ENCODE results near the gene GUCA1C.

GUCA1C gene

GRCh38 chr3:108887777-108888176, 65.9 kb downstream of the GUCA1C start:
- no peak for TF ChIP-seq CTCF (IDR thresholded peaks at IDR 0.05; ENCODE audit: insufficient read depth, missing control alignments)
- DNase-seq (ENCODE audit: insufficient read length, low spot score) = no peak
- no peak for FAIRE-seq

DNA sequence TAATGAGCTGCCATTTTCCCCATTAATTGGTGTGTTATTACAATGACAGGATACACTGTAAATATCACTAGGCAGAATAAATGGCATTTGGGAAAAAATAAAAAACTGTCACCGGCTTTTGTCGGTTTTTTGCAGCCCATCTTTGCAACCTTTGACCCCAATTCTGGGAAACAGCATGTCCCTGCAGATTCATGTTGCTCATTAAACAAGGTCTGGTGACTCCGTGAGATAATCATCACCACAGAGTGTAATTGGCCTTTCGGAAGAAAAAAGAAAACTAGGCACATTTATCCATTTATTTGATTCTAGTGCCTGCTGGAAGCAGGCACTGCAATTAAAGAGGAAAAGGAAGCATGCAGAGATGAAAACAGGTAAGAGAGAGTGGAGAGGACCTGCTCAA, 66.6 kb downstream of the GUCA1C start:
- TF ChIP-seq CTCF (IDR thresholded peaks at IDR 0.05; ENCODE audit: insufficient read depth, missing control alignments) = no peak
- no peak for DNase-seq (ENCODE audit: insufficient read length, low spot score)
- FAIRE-seq = no peak

DNA sequence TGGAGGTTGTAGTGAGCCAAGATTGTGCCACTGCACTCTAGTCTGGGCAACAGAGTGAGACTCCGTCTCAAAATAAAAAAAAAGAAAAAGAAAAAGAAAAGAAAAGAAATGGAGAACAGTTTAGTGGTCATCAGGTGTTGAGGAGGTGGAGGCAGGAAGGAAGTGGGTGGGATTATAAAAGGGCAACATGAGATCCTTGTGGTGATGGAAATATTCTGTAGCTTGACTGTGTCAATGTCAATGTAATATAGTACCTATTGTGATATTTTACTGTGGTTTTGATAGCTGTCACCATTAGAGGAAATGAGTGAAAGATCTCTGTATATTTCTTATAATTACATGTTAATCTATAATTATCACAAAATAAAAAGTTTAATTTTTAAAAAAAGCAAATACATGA, 70.3 kb downstream of the GUCA1C start:
- no peak for FAIRE-seq

GRCh38 chr3:108882762-108883161, 70.9 kb downstream of the GUCA1C start:
- TF ChIP-seq CTCF (IDR thresholded peaks at IDR 0.05; ENCODE audit: insufficient read depth, missing control alignments) = no peak
- no peak for DNase-seq (ENCODE audit: insufficient read length, low spot score)
- no peak for FAIRE-seq

More for the DNA sequence above, 70.3 kb downstream of the GUCA1C start:
- no peak for DNase-seq (ENCODE audit: insufficient read length, low spot score)
- no peak for TF ChIP-seq CTCF (IDR thresholded peaks at IDR 0.05; ENCODE audit: insufficient read depth, missing control alignments)

DNA sequence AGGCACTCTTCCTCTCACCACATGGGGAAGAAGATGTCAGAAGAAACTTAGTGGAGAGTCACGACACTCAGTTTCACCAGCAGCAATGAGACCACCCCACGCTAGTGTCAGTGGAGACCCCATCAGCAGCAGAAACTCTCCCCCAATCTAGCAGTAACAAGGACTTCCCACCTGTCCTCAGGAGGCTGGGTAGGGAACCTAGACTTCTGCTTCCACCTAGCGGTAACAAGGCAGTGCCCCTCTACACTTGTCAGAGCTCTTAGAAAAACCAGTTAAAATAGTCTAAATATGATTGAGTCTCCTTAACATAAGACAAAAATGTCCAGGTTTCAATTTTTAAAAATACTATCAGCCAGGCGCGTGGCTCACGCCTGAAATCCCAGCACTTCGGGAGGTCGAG, 73.8 kb downstream of the GUCA1C start:
- TF ChIP-seq CTCF (IDR thresholded peaks at IDR 0.05; ENCODE audit: insufficient read depth, missing control alignments) = no peak
- no peak for DNase-seq (ENCODE audit: insufficient read length, low spot score)
- no peak for FAIRE-seq

GRCh38 chr3:108877901-108878300, 75.8 kb downstream of the GUCA1C start:
- TF ChIP-seq CTCF (IDR thresholded peaks at IDR 0.05; ENCODE audit: insufficient read depth, missing control alignments) = no peak
- DNase-seq (ENCODE audit: insufficient read length, low spot score) (no peak), FAIRE-seq (no peak)

- no peak for TF ChIP-seq CTCF (IDR thresholded peaks at IDR 0.05; ENCODE audit: insufficient read depth, missing control alignments)
- FAIRE-seq (no peak), DNase-seq (ENCODE audit: insufficient read length, low spot score) (no peak)
These were observed 89.9 kb downstream of the GUCA1C start for GRCh38 chr3:108863799-108864135.

Measured in D721Med (cell line).